Stimulated activated naive B cell treated with anti-CD40 and anti-IgM and Interleukin-4, amounts not matched to agents 10 μg/mL and 1 μg/mL and 100 μg/mL, for 72 hours (primary cell): ENCODE results near the gene GJD3.
A peak's percentile ranks its signal among the peaks of the same experiment; 100 is the strongest.

Experiments
- ATAC-seq, 2 donors: fragments of 150-1000 bp; cut with Tn5 transposase; replicated peaks; 2 replicates each; pipeline ENCODE4 v1.10.0; 2021; ENCODE audit warnings: moderate library complexity in 1 of 2
- DNase-seq: peaks from one replicate; pipeline ENCODE4 v3.0.0; 2021
- H3K27ac Mint-ChIP-seq: one replicate; pipeline ENCODE4 v1.8.0; 2022; ENCODE audit warnings: mild to moderate bottlenecking, mixed read lengths
- H3K27me3 Mint-ChIP-seq, 2 donors: one replicate each; pipeline ENCODE4 v1.8.0; 2022; ENCODE audit warnings: mixed read lengths in 2 of 2
- H3K36me3 Mint-ChIP-seq, 2 donors: one replicate each; pipeline ENCODE4 v1.8.0; 2022; ENCODE audit warnings: mixed read lengths in 2 of 2, mild to moderate bottlenecking in 1 of 2
- H3K4me1 Mint-ChIP-seq, 2 donors: one replicate each; pipeline ENCODE4 v1.8.0; 2022; ENCODE audit warnings: mixed read lengths in 2 of 2, mild to moderate bottlenecking in 1 of 2
- H3K4me3 Mint-ChIP-seq, 2 donors: one replicate each; pipeline ENCODE4 v1.8.0; 2022; ENCODE audit warnings: mild to moderate bottlenecking in 2 of 2, mixed read lengths in 2 of 2, moderate library complexity in 1 of 2
- H3K9me3 Mint-ChIP-seq, 2 donors: one replicate each; pipeline ENCODE4 v1.8.0; 2022; ENCODE audit warnings: mixed read lengths in 2 of 2, mild to moderate bottlenecking in 1 of 2

Gene GJD3

DNA sequence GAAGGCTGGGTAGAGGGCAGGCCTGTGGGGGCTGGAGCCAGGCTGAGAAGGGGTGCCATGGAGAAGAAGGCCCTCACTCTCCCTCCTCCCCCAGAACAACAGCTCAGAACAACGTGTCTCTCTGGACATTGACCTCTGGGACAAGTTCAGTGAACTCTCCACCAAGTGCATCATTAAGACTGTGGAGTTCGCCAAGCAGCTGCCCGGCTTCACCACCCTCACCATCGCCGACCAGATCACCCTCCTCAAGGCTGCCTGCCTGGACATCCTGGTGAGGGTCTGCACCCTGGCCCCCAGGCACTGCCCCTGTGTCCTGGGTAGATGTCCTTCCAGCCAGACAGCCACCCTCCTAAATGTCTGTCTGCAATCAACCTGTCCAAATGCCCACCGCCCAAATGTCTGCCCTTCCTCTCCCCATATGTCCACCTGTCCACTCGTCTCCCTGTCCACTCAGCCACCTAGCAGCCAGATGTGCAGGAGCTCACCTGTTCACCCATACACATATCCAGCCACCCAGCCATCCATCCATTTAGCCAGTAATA, 12.2 kb downstream of the GJD3 start:
- Mint-ChIP-seq H3K4me3 (no peak overlapping the region), H3K27ac (peak overlapping the region; percentile 81), H3K4me1 (peaks cover 54 to 79% of the 10 kb centered on the region in 2 donors), H3K9me3 (no peaks in the 10 kb centered on the region), H3K27me3 (no peaks in the 10 kb centered on the region), H3K36me3 (peaks cover 44 to 62% of the 10 kb centered on the region in 2 donors)
- ATAC-seq (no peak), DNase-seq (no peak)

DNA sequence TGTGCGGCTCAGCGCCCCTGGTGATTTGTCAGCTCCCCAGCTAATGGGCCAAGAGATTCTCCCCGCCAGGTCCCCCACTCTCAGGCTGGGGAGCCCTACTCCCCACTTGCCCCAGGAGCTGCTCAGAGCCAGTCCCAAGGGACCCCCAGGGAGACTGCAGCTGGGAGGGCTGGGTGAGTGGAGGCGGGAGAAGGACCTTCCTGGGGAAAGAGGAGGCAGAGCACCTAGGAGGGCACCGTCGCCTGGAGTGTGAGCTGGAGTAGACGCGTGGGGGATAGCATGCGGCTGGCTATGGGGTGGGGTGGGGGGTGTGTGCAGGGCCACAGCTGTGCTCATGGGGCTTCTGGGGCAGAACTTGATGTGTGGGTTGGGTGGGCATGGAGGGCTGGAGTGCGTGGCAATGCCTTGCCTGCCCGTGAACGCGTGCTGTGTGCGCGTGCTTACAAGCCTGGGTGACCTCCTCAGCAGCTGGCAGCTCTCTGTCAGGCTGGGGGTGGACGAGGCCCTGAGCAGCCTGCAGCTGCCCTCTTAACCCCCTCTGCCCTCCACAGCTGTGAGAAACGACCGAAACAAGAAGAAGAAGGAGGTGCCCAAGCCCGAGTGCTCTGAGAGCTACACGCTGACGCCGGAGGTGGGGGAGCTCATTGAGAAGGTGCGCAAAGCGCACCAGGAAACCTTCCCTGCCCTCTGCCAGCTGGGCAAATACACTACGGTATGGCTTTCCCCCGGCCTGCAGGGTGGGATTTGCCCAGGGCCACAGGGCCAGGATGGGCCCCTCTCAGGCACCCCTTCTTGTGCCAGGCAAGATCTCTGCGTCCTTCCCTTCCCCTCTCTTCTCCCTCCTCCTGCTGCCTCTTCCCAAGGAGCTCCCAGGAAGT, 12.9 kb downstream of the GJD3 start:
- Mint-ChIP-seq H3K36me3 (peaks cover 41 to 58% of the 10 kb centered on the region in 2 donors), H3K27me3 (no peaks in the 10 kb centered on the region), H3K27ac (peak overlapping the region; percentile 62), H3K4me1 (peaks cover 59 to 86% of the 10 kb centered on the region in 2 donors), H3K4me3 (no peak overlapping the region), H3K9me3 (no peaks in the 10 kb centered on the region)
- ATAC-seq (peak; percentile 54 to 65), DNase-seq (no peak)

DNA sequence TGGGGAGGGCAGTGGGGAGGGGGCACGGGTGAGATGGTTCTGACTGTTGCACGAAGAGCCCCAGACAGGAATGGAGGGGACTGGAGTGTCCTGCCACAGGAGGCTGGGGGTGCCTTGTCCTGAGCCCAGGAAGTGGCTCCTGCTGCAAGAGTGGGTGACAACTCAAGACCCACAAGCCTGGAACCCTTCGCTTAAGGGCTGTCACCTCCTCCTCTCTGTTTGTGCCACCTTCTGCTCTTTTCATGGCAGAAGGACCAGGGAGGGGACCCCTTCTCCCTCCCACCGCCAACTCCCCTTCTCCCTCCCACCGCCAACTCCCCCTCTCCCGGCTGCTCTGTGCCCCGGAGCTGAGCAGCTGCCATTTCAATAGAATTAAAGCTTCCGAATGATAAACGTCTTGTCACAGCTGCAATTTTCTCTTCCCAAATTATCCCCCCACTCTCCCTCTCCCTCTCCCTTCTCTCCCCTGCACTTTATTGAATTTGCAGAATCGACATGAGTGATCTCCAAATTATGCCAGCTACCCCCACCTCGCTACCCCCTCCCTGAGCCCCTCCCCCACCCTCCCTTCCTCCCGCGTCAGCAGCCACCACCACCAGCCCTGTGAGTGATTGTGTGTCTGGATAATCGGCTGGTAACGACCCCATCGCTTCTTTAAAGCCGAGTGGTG, 13.7 kb downstream of the GJD3 start:
- no peak overlapping the region for H3K27ac Mint-ChIP-seq
- no peaks in the 10 kb centered on the region for H3K27me3 Mint-ChIP-seq
- no peaks in the 10 kb centered on the region for H3K9me3 Mint-ChIP-seq
- ATAC-seq, result no peak
- H3K4me3 Mint-ChIP-seq, result no peak overlapping the region
- no peak for DNase-seq
- peaks cover 67 to 94% of the 10 kb centered on the region in 2 donors for H3K4me1 Mint-ChIP-seq
- peaks cover 38 to 58% of the 10 kb centered on the region in 2 donors for H3K36me3 Mint-ChIP-seq

DNA sequence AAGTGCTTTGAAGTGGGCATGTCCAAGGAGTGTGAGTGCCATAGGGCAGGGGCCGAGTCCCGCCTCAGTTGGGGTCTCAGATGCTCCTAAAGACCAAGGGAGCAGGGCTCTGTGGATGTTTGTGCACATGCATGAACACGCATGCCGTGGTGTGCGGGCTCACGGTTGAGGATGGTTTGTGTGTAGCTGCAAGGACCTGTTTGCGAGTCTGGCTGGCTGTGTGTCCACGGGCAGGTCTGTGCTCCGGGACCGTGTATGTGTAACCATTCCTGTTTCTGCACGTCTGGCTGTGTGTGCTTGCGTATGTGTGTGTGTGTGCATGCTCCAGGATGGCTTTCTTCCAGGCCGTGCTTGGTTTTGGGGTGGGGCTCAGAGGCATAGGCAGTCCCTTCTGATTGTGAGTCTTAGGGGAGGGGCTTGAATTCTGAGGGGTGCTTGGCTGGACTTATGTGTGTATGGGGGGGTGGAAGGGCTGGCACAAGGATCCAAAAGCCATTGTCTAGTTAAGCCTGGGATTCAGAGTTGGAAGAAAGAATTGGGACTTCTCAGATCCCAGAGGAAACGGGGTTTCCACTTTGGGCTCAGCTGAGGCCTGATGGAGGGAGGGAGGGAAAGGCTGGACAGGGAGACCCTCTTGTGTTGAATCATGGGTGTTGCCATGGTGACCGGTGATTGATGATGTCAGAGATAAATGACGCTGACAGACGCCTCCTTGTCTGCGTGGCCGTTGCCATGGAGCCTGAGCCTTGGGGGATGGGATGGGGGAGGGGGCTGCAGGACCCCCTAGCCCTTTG, 14.4 kb downstream of the GJD3 start:
- no peaks in the 10 kb centered on the region for H3K27me3 Mint-ChIP-seq
- DNase-seq (no peak), ATAC-seq (no peak)
- H3K9me3 Mint-ChIP-seq, result no peaks in the 10 kb centered on the region
- H3K36me3 Mint-ChIP-seq, result peaks cover 36 to 52% of the 10 kb centered on the region in 2 donors
- no peak overlapping the region for H3K4me3 Mint-ChIP-seq
- peak overlapping the region; percentile 7 for H3K27ac Mint-ChIP-seq
- H3K4me1 Mint-ChIP-seq, result peaks cover 69 to 96% of the 10 kb centered on the region in 2 donors

DNA sequence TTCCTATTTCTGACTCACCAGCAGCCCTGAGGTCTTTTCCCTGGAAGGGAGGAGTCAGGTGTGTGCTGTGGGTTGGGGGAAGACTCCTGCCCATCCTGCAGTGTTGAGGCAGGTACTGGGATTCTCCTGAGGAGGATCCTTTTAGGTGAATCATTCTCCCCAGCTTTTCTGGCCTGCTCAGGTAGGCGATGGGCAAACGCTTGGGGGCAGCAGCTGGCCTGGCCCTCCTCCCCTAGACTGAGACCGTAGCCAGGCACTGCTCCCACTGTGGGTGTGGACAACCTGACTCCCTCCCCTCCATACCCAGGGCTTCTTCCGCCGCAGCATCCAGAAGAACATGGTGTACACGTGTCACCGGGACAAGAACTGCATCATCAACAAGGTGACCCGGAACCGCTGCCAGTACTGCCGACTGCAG, 15.1 kb downstream of the GJD3 start:
- DNase-seq (no peak), ATAC-seq (no peak)
- Mint-ChIP-seq H3K27ac (no peak overlapping the region), H3K27me3 (no peaks in the 10 kb centered on the region), H3K36me3 (peaks cover 36 to 52% of the 10 kb centered on the region in 2 donors), H3K4me1 (peaks cover 69 to 96% of the 10 kb centered on the region in 2 donors), H3K9me3 (no peaks in the 10 kb centered on the region), H3K4me3 (no peak overlapping the region)

DNA sequence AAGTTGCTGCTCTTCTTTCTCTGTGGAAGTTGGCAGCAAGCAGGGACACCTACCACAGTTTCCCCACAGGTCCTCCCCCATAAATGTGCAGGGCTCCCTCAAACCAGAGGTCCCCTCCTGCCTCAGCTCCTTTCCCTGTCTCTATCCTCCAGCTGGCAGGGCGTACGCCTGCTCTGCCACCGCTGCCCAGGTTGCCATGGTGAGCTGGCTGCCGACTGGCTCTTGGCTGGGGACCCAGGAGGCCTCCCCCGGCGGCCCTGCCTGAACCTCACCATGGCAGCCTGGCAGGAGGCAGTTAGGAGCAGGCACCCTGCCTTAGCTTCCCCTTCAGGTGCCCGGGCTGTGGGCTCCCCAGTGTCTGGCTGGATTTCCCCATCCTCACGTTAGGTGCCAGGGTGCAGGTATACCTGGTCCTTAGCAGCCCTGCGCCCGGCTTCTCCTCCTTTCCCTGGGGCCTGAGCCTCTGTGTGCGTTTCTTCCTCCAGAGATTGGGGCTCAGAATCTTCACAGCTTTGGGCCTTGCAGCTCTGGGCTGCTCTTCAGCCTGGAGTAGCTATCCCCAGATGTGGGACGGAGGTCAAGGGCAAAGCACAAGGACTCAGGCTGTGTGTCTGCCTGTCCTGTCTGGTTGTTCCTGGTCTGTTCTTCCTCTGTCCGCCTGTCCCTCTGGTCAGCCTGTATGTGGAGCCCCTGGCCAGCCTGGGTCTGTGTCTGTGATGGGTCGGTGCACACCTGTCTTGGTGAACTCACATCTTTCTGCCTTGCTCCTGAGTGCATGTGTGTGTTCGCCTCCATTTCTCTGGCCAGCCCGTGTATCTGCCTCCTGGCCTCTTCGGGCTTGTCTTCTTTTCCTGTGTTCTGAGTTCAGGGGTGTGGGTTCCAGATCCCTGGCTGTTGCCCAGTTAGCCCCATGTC, 15.7 kb downstream of the GJD3 start:
- no peaks in the 10 kb centered on the region for H3K27me3 Mint-ChIP-seq
- DNase-seq (no peak), ATAC-seq (no peak)
- H3K36me3 Mint-ChIP-seq, result peaks cover 32 to 50% of the 10 kb centered on the region in 2 donors
- peak overlapping the region; percentile 26 for H3K27ac Mint-ChIP-seq
- H3K4me3 Mint-ChIP-seq, result no peak overlapping the region
- no peaks in the 10 kb centered on the region for H3K9me3 Mint-ChIP-seq
- H3K4me1 Mint-ChIP-seq, result peaks cover 71 to 98% of the 10 kb centered on the region in 2 donors

DNA sequence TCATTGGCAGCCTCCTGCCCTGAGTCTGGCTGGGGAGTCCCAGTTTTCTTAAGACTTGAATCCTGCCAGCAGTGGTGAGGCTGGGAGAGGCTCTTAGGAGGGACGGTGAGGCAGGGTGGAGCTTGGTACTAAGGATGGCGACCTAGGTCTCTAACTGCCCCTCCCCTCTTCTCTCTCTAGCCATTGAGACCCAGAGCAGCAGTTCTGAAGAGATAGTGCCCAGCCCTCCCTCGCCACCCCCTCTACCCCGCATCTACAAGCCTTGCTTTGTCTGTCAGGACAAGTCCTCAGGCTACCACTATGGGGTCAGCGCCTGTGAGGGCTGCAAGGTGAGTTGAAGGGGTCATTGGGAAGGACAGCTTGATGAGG, 16.4 kb downstream of the GJD3 start:
- no peaks in the 10 kb centered on the region for H3K27me3 Mint-ChIP-seq
- ATAC-seq, result no peak
- H3K4me1 Mint-ChIP-seq, result peaks cover 77 to 99% of the 10 kb centered on the region in 2 donors

DNA sequence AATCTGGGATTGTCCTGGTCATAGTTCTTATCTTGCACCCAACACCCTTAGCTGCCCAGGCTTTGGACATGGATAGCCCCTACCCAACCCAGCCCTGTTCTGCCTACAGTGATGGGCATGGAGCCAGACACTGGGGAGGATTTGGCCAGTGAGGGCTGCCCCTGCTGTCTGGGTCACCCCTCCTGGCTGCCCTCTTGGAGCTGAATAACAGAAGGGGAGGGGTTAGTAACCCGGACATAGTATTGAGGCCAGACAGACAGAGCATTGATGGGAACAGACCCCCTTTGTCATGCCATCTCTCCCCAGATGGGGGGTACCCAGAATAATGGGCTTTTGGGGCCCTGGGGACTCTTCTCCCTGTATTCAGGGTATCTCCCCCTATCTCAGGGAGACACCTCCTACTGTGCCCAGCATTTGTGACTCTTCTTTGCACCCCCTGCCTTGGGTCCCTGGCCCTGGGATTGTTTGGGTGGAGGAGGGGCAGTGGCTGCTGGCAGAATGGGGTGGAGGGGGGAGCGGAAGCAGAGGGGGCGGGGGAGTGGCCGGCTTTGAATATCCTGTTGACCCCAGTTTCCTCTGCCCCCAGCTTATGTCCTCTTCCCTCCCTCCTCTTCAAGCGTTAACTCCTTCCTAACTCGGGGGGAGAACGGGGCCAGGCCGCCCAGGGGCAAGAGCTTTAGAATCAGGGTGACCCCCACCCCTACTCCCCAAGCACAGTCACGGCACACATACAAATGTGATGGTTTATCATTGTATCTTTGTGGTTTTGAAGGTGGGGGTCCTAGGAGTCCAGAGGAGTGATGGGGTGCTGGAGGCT, 17.0 kb downstream of the GJD3 start:
- ATAC-seq (no peak), DNase-seq (no peak)
- H3K9me3 Mint-ChIP-seq, result no peaks in the 10 kb centered on the region
- no peak overlapping the region for H3K4me3 Mint-ChIP-seq
- peaks cover 29 to 50% of the 10 kb centered on the region in 2 donors for H3K36me3 Mint-ChIP-seq
- peaks cover 77 to 99% of the 10 kb centered on the region in 2 donors for H3K4me1 Mint-ChIP-seq
- peak overlapping the region; percentile 37 for H3K27ac Mint-ChIP-seq
- no peaks in the 10 kb centered on the region for H3K27me3 Mint-ChIP-seq

More for the DNA sequence above, 16.4 kb downstream of the GJD3 start:
- peak overlapping the region; percentile 37 for H3K27ac Mint-ChIP-seq
- DNase-seq, result no peak
- peaks cover 33 to 50% of the 10 kb centered on the region in 2 donors for H3K36me3 Mint-ChIP-seq
- H3K4me3 Mint-ChIP-seq, result no peak overlapping the region
- H3K9me3 Mint-ChIP-seq, result no peaks in the 10 kb centered on the region

DNA sequence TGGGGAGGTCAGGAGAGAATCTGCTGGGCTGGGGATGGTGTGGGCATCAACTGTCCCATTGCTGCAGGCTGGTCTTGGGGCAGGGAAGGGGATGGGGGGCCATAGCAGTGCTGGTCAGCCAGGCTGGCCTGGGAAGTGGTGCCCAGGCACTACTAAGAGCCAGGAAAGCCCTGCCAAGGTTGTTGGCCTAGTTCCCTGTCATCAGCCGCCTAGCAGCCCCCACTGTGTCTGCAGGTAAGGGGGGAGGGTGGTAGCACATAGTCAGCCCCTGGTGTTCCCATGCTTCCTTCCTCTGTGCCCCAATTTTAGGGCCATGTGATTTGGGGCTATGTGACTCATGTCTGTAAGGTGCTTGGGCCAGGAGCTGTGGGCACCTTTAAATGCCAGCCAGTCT, 17.8 kb downstream of the GJD3 start:
- no peaks in the 10 kb centered on the region for H3K27me3 Mint-ChIP-seq
- ATAC-seq (no peak), DNase-seq (no peak)
- H3K9me3 Mint-ChIP-seq, result no peaks in the 10 kb centered on the region
- H3K4me3 Mint-ChIP-seq, result no peak overlapping the region
- H3K4me1 Mint-ChIP-seq, result peaks cover 69 to 99% of the 10 kb centered on the region in 2 donors
- H3K36me3 Mint-ChIP-seq, result peaks cover 22 to 43% of the 10 kb centered on the region in 2 donors
- H3K27ac Mint-ChIP-seq, result peak overlapping the region; percentile 20

DNA sequence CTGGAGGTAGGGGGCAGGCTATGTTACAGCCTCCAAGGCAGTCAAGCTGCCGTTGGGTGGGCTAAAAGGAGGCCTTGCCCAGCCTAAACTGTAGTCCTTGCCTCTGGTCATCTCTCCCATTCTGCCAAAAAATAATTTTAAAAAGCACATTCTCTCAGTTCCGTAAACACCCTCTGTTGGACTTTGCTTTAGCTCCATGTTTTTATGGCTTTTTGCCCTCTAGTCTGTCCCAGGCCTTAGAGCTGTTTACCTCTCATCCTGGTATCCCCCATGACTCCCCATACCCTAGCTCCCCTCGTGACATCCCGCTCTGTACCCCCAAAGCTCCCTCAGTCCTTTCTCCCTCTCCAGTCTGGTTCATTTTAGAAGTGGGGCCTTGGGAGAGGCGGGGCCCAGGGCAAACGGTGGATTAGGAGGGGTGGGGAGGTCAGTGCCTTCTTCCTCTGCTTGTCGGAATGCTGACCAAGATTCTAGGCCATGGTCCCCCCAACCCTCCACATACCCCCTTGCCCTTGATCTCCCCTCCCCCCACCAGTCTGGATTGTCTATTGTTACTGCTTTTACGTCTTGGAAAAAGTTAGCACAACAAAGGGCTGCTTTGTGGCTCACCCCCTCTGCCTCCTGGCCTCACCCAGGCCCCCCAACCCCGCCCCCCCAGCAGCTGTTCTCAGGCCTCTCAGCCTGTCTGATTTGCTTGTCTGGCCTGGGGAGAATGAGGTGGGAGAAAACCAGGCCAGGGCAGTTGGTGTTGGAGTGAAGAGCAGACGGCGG, 18.4 kb downstream of the GJD3 start:
- Mint-ChIP-seq H3K36me3 (peaks cover 18 to 38% of the 10 kb centered on the region in 2 donors), H3K27ac (peak overlapping the region; percentile 83), H3K4me3 (peak overlapping the region; percentile 29 to 78), H3K27me3 (no peaks in the 10 kb centered on the region), H3K9me3 (no peaks in the 10 kb centered on the region), H3K4me1 (peaks cover 64 to 99% of the 10 kb centered on the region in 2 donors)
- DNase-seq, result no peak
- no peak for ATAC-seq

DNA sequence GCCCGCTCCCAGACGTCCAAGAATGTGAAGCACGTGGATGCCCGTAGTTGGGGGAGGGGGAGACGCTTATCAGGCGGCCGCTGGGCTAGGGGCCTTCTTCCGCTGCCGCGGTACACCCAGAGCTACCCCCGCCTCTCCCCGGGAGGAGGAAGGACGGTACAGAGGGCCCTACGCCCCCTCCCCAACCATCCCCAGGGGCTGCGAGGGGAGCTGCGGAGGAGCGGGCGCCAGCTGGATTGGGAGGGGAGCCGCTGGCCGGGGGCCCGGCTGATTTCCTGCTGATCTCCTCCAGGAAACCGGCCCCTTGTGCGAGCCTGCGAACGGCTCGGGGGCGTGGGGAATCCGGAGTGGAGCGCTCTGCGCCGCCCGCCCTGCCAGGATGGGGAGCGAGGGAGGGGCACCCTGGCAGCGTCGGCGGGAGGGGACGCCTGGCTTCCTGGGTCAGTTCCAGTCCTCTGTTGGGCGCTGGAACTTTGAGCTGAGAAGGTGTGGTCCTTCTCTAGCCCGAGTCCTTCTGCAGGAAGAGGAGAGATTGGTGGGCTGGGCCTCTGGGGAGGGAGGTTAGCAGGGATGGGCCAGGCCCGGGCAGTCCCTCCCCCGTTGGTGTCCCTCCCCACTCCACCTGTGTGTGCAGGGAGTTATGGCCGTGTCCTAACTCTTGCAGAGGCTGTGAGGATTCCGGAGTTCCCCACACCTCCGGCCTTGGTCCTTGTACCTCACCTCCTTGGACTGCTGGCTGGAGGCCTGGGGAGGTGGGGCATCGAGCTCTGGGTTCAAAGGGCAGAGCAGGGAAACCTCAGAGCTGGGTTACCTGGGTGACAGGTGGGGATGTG, 19.2 kb downstream of the GJD3 start:
- ATAC-seq (no peak), DNase-seq (no peak)
- Mint-ChIP-seq H3K36me3 (peaks cover 19 to 40% of the 10 kb centered on the region in 2 donors), H3K27ac (peak overlapping the region; percentile 57), H3K9me3 (no peaks in the 10 kb centered on the region), H3K4me1 (peaks cover 68 to 99% of the 10 kb centered on the region in 2 donors), H3K4me3 (peak overlapping the region; percentile 73 to 78), H3K27me3 (no peaks in the 10 kb centered on the region)
